Stimulated activated CD8-positive, alpha-beta memory T cell treated with anti-CD3 and anti-CD28 coated beads, Interleukin-4, amount 100 ng/mL, for 4 hours (primary cell): ENCODE data around the gene UNC5C.

Experiments used
- DNase-seq, 2 donors: peaks; one replicate each; pipeline ENCODE4 v3.0.0-alpha.2; 2020; ENCODE audit warnings: low read depth in 2 of 2, low spot score in 1 of 2

Gene UNC5C

GRCh38 chr4:95409127-95409526, 139.6 kb downstream of the UNC5C start:
- DNase-seq: no peak

- DNase-seq: no peak
Measured at GRCh38 chr4:95402299-95402698, 146.5 kb downstream of the UNC5C start.

GRCh38 chr4:95398217-95398616, 150.6 kb downstream of the UNC5C start:
- DNase-seq: no peak

GRCh38 chr4:95394752-95395306, 153.9 kb downstream of the UNC5C start:
- no peak for DNase-seq

GRCh38 chr4:95393821-95394220, 155.0 kb downstream of the UNC5C start:
- no peak for DNase-seq

GRCh38 chr4:95388911-95389310, 159.9 kb downstream of the UNC5C start:
- no peak for DNase-seq

GRCh38 chr4:95387719-95388118, 161.1 kb downstream of the UNC5C start:
- DNase-seq: no peak

GRCh38 chr4:95386410-95386809, 162.4 kb downstream of the UNC5C start:
- no peak for DNase-seq

GRCh38 chr4:95381843-95382580, 166.8 kb downstream of the UNC5C start:
- no peak for DNase-seq

GRCh38 chr4:95379633-95380032, 169.1 kb downstream of the UNC5C start:
- DNase-seq: no peak

- no peak for DNase-seq
Measured at GRCh38 chr4:95377366-95377900, 171.3 kb downstream of the UNC5C start.

GRCh38 chr4:95371476-95372224, 177.1 kb downstream of the UNC5C start:
- no peak for DNase-seq

GRCh38 chr4:95367824-95368223, 180.9 kb downstream of the UNC5C start:
- DNase-seq: no peak

GRCh38 chr4:95363966-95364365, 184.8 kb downstream of the UNC5C start:
- no peak for DNase-seq

GRCh38 chr4:95363559-95363925, 185.2 kb downstream of the UNC5C start:
- DNase-seq: no peak

GRCh38 chr4:95362906-95363558, 185.7 kb downstream of the UNC5C start:
- no peak for DNase-seq

- no peak for DNase-seq
Measured at GRCh38 chr4:95362066-95362465, 186.7 kb downstream of the UNC5C start.

- DNase-seq: no peak
Measured at GRCh38 chr4:95361696-95361965, 187.1 kb downstream of the UNC5C start.

- DNase-seq: no peak
Measured at GRCh38 chr4:95360906-95361695, 187.7 kb downstream of the UNC5C start.

- DNase-seq: no peak
Measured at GRCh38 chr4:95360256-95360903, 188.4 kb downstream of the UNC5C start.

- DNase-seq: no peak
Measured at GRCh38 chr4:95358421-95358820, 190.4 kb downstream of the UNC5C start.
